Neural cell (in vitro differentiated cells): ENCODE data around the gene DYNLRB1. TPM values are rescaled to one million over a fixed set of nuclear protein-coding genes. Genes with fewer than 3 reads are reported as not detected.
"Not testable (repeated sequence)": the region's sequence is repeated elsewhere in the genome, so short reads cannot be mapped to it uniquely, and the experiment has no call there.

ENCODE experiments used
- H2AFZ ChIP-seq: fragments of 200-600, 300-800 bp; sonication (generic), shearing (Covaris generic); 2 replicates; pipeline ENCODE4 v1.6.0; 2014; ENCODE audit warnings: low read depth, mild to moderate bottlenecking, antibody characterized with exemption, low read length, moderate library complexity
- H3F3A ChIP-seq: fragments of 200-600 bp; shearing (Covaris generic); 2 replicates; pipeline ENCODE4 v1.6.1; 2016; ENCODE audit warnings: mild to moderate bottlenecking, moderate library complexity, mixed read lengths, antibody characterized with exemption, low read length; ENCODE audit not compliant: insufficient read depth, poor library complexity, severe bottlenecking
- H3K27ac ChIP-seq: fragments of 200-600, 300-800 bp; sonication (generic), shearing (Covaris generic); 2 replicates; pipeline ENCODE4 v1.5.1; 2014; ENCODE audit warnings: mild to moderate bottlenecking, low read length, moderate library complexity
- H3K27me3 ChIP-seq: fragments of 300-800, 200-600 bp; sonication (generic), shearing (Covaris generic); 2 replicates; pipeline ENCODE4 v1.6.0; 2014; ENCODE audit warnings: mild to moderate bottlenecking, low read depth, low read length, moderate library complexity; ENCODE audit not compliant: insufficient read depth
- H3K36me3 ChIP-seq: fragments of 300-800, 200-600 bp; sonication (generic), shearing (Covaris generic); 2 replicates; pipeline ENCODE4 v1.5.1; 2014; ENCODE audit warnings: mild to moderate bottlenecking, antibody characterized with exemption, low read length, moderate library complexity; ENCODE audit not compliant: insufficient read depth
- H3K4me2 ChIP-seq: fragments of 300-800, 200-600 bp; sonication (generic), shearing (Covaris generic); 2 replicates; pipeline ENCODE4 v1.6.0; 2014; ENCODE audit warnings: mild to moderate bottlenecking, low read length
- H3K4me3 ChIP-seq: fragments of 300-800, 200-600 bp; sonication (generic), shearing (Covaris generic); 2 replicates; pipeline ENCODE4 v1.5.1; 2014; ENCODE audit warnings: mild to moderate bottlenecking, low read length, moderate library complexity
- H3K79me2 ChIP-seq: fragments of 200-600 bp; shearing (Covaris generic); replicated peaks from 2 replicates; pipeline ENCODE4 v1.6.0; 2014; ENCODE audit warnings: mild to moderate bottlenecking, low read length, moderate library complexity; ENCODE audit not compliant: insufficient read depth
- H3K9ac ChIP-seq: fragments of 300-800, 200-600 bp; sonication (generic), shearing (Covaris generic); 2 replicates; pipeline ENCODE4 v1.6.1; 2016; ENCODE audit warnings: mild to moderate bottlenecking, low read length, mixed read lengths
- H3K9me2 ChIP-seq: fragments of 200-600 bp; shearing (Covaris generic); 2 replicates; pipeline ENCODE4 v1.6.1; 2016; ENCODE audit warnings: mild to moderate bottlenecking, low read length, mixed read lengths; ENCODE audit not compliant: insufficient read depth
- H3K9me3 ChIP-seq: fragments of 200-600, 300-800 bp; sonication (generic), shearing (Covaris generic); 2 replicates; pipeline ENCODE4 v1.6.1; 2016; ENCODE audit warnings: mild to moderate bottlenecking, mixed run types, low read length, moderate library complexity, mixed read lengths
- H4K20me1 ChIP-seq: fragments of 200-600 bp; shearing (Covaris generic); 2 replicates; pipeline ENCODE4 v1.6.1; 2016; ENCODE audit warnings: mild to moderate bottlenecking, mixed run types; ENCODE audit not compliant: insufficient read depth
- EP300 ChIP-seq: fragments of 450-650 bp; conservative IDR thresholded peaks from 2 replicates; pipeline ENCODE4 v1.6.1; 2014; ENCODE audit warnings: antibody characterized with exemption, mild to moderate bottlenecking, moderate library complexity; ENCODE audit not compliant: poor library complexity, severe bottlenecking
- EZH2 ChIP-seq: fragments of 200-600, 300-800 bp; shearing (Covaris generic), sonication (generic); IDR thresholded peaks from 2 replicates; pipeline ENCODE4 v1.6.1; 2014; ENCODE audit warnings: antibody characterized with exemption, low read length, borderline replicate concordance, mild to moderate bottlenecking; ENCODE audit not compliant: insufficient read depth, poor library complexity, severe bottlenecking
- MXI1 ChIP-seq: fragments of 450-650 bp; conservative IDR thresholded peaks from 2 replicates; pipeline ENCODE4 v1.6.1; 2014; ENCODE audit warnings: antibody characterized with exemption, mild to moderate bottlenecking; ENCODE audit not compliant: poor library complexity, severe bottlenecking
- TAF1 ChIP-seq: IDR thresholded peaks from 2 replicates; pipeline ENCODE4 v1.6.1; 2012; ENCODE audit warnings: low read depth
- polyA plus RNA-seq: library from polyadenylated mRNA; depleted of rRNA; stranded (reverse); fragments of >200 nt; gene quantifications from 2 replicates; pipeline ENCODE4 v1.2.3, GENCODE V29; 2014
- TF ChIP-seq, protein P1 (sequence below): IDR thresholded peaks from 2 replicates; pipeline ENCODE4 v1.6.1; 2012; ENCODE audit warnings: borderline replicate concordance
- TF ChIP-seq, protein P2 (sequence below): fragments of 450-650 bp; IDR thresholded peaks from 2 replicates; pipeline ENCODE4 v1.5.1; 2014; ENCODE audit warnings: antibody characterized with exemption, mild to moderate bottlenecking, moderate library complexity; ENCODE audit not compliant: poor library complexity, severe bottlenecking

DYNLRB1 gene
- polyA plus RNA-seq, 1 donor from 2014 or later, result 103 TPM

DNA sequence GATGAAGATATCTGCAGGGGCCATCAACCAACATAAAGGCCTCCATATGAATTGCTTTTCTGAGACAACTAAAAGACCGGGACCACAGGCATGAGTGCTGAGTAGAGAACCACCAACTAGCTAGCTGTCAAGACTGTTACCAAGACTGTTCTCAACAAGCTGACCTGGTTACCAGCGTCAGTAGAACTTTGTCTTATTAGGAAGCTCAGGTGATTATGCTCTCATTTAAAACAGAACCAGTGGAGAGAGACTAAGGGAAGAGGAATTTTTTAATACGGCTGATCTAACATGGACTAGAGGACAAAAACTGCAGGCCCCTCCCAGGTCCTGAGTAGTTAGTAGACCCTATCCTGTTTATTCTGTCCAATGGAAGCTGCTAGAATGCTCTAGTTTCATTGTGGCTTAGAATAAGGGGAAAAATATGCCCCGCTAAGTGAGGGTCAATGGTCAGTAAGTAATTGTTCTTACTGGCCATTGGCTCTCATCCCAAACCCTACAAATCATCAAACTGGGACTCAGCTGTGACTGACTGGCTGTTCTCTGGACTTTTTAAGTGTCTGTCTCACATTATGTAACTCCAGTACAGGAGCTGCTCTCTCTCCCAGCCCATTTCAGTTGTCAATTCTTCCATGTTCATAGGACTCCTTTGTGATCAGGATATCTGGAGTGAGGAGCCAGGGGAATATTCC is 3.8 kb upstream of the DYNLRB1 start:
- H3K27me3 ChIP-seq, result no peaks in the 10 kb centered on the region
- no peak overlapping the region for H2AFZ ChIP-seq
- no peaks in the 10 kb centered on the region for H4K20me1 ChIP-seq
- H3K9ac ChIP-seq, result no peak overlapping the region
- no peak overlapping the region for H3K4me3 ChIP-seq
- TF ChIP-seq TAF1 (no peak), EP300 (no peak)
- TF ChIP-seq, protein P1, sequence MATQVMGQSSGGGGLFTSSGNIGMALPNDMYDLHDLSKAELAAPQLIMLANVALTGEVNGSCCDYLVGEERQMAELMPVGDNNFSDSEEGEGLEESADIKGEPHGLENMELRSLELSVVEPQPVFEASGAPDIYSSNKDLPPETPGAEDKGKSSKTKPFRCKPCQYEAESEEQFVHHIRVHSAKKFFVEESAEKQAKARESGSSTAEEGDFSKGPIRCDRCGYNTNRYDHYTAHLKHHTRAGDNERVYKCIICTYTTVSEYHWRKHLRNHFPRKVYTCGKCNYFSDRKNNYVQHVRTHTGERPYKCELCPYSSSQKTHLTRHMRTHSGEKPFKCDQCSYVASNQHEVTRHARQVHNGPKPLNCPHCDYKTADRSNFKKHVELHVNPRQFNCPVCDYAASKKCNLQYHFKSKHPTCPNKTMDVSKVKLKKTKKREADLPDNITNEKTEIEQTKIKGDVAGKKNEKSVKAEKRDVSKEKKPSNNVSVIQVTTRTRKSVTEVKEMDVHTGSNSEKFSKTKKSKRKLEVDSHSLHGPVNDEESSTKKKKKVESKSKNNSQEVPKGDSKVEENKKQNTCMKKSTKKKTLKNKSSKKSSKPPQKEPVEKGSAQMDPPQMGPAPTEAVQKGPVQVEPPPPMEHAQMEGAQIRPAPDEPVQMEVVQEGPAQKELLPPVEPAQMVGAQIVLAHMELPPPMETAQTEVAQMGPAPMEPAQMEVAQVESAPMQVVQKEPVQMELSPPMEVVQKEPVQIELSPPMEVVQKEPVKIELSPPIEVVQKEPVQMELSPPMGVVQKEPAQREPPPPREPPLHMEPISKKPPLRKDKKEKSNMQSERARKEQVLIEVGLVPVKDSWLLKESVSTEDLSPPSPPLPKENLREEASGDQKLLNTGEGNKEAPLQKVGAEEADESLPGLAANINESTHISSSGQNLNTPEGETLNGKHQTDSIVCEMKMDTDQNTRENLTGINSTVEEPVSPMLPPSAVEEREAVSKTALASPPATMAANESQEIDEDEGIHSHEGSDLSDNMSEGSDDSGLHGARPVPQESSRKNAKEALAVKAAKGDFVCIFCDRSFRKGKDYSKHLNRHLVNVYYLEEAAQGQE, result no peak
- peaks cover 3% of the 10 kb centered on the region for H3F3A ChIP-seq
- H3K9me2 ChIP-seq, result no peaks in the 10 kb centered on the region
- H3K79me2 ChIP-seq, result peaks cover 4% of the 10 kb centered on the region
- H3K4me2 ChIP-seq, result no peak overlapping the region
- H3K36me3 ChIP-seq, result no peaks in the 10 kb centered on the region
- no peaks in the 10 kb centered on the region for H3K9me3 ChIP-seq
- H3K27ac ChIP-seq, result no peak overlapping the region

DNA sequence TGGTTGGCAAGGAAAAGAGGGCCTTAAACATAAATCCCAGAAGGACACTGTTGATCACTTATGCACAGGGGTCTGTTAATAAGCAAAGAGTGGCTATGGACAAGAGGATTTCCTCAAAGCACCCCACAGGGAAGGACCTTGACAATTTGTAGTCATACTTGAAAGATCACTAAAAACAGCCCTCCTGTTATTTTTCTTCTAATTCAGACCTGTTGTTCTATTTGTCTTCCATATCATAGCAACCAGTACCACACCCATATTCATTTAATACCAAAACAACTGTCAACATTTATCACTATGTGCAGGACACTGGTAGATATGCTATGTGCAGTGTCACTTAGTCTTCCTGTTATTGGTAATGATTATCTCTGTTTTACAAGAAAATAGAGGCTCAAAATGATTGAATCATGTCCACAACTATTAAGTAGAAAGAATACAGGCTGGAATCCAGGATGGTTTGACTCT is 3.2 kb upstream of the DYNLRB1 start:
- Histone ChIP-seq H4K20me1 (no peaks in the 10 kb centered on the region), H3K27ac (no peak overlapping the region), H3F3A (peaks cover 3% of the 10 kb centered on the region), H3K9me2 (no peaks in the 10 kb centered on the region), H3K4me2 (no peak overlapping the region), H3K9me3 (no peaks in the 10 kb centered on the region), H3K27me3 (no peaks in the 10 kb centered on the region), H3K36me3 (no peaks in the 10 kb centered on the region), H3K9ac (no peak overlapping the region), H2AFZ (no peak overlapping the region), H3K4me3 (no peak overlapping the region), H3K79me2 (peaks cover 8% of the 10 kb centered on the region)
- TF ChIP-seq, protein P2, sequence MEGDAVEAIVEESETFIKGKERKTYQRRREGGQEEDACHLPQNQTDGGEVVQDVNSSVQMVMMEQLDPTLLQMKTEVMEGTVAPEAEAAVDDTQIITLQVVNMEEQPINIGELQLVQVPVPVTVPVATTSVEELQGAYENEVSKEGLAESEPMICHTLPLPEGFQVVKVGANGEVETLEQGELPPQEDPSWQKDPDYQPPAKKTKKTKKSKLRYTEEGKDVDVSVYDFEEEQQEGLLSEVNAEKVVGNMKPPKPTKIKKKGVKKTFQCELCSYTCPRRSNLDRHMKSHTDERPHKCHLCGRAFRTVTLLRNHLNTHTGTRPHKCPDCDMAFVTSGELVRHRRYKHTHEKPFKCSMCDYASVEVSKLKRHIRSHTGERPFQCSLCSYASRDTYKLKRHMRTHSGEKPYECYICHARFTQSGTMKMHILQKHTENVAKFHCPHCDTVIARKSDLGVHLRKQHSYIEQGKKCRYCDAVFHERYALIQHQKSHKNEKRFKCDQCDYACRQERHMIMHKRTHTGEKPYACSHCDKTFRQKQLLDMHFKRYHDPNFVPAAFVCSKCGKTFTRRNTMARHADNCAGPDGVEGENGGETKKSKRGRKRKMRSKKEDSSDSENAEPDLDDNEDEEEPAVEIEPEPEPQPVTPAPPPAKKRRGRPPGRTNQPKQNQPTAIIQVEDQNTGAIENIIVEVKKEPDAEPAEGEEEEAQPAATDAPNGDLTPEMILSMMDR, result no peak
- TF ChIP-seq EZH2 (no peak), MXI1 (no peak)

DNA sequence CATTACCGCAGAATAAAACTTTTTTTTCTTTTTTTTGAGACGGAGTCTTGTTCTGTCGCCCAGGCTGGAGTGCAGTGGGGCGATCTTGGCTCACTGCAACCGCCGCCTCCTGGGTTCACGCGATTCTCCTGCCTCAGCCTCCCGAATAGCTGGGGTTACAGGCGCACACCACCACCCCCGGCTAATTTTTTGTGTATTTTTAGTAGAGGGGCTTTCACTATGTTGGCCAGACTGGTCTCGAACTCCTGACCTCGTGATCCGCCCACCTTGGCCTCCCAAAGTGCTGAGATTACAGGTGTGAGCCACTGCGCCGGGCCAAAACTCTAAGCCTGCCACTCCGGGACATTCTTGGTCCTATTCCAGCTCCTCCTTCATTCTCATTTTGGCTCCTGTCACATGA is 2.2 kb upstream of the DYNLRB1 start:
- not testable (repeated sequence) for H3K9ac ChIP-seq, H4K20me1 ChIP-seq, H3K4me3 ChIP-seq, H3K4me2 ChIP-seq, H3K36me3 ChIP-seq, H3F3A ChIP-seq, H3K27ac ChIP-seq, H3K9me2 ChIP-seq, H2AFZ ChIP-seq, H3K9me3 ChIP-seq, H3K27me3 ChIP-seq
- peaks cover 18% of the 10 kb centered on the region for H3K79me2 ChIP-seq
